Posterior cingulate gyrus (tissue), 11 donors: ENCODE measurements around the gene TAS2R20.
"Not testable (repeated sequence)": the region's sequence is repeated elsewhere in the genome, so short reads cannot be mapped to it uniquely, and the experiment has no call there.

Experiments used
- DNase-seq, 10 donors: peaks; one replicate each; pipeline versions ENCODE4 v3.0.0 to v3.0.0-alpha.2; 2020 to 2021; ENCODE audit warnings: mixed read lengths in 3 of 10
- intact Hi-C: fragments of 100-400 bp; cut with DNase I; formaldehyde crosslinking; loops from one replicate; pipeline ENCODE4 v1.15.1; 2023

The TAS2R20 gene, protein sequence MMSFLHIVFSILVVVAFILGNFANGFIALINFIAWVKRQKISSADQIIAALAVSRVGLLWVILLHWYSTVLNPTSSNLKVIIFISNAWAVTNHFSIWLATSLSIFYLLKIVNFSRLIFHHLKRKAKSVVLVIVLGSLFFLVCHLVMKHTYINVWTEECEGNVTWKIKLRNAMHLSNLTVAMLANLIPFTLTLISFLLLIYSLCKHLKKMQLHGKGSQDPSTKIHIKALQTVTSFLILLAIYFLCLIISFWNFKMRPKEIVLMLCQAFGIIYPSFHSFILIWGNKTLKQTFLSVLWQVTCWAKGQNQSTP

DNA sequence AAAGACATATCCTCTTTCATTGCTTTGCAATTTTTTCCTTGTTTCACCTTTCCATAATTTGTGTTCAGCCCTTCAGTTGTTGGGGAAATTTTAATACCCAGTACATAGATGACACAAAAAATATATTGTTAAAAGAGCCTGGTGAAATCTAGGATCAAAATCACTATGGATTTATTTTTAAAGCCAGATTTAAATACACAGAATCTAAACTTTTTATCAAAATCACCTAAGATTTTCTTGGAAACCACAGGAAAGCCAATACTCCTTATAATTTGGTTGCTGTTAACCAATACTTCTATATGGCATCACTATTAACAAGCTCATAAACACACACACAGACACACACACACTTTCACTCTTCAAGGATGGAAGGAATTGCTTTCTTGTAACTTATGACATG lies at the start of gene TAS2R20:
Gene TAS2R20 (minus strand): TSS at position 101 of the 400 bp plus-strand sequence. CDS start 429 bp downstream, outside the sequence.
- DNase-seq: no peak
- intact Hi-C loops: no loop called here

DNA sequence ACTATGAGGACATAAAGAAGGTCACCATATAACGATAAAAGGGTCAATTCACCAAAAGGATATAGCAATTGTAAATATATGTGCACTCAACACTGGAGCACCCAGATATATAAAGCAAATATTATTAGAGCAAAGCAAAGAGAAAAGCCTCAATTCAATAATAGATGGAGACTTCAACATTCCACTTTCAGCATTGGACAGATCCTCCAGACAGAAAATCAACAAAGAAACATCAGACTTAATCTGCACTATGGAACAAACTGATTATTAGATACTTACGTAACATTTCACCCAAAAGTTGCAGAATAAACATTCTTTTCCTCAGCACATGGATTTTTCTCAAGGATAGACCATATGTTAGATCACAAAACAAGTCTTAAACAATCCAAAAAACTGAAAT lies 43.3 kb upstream of the TAS2R20 start:
- DNase-seq, intact Hi-C loops: not testable (repeated sequence)

DNA sequence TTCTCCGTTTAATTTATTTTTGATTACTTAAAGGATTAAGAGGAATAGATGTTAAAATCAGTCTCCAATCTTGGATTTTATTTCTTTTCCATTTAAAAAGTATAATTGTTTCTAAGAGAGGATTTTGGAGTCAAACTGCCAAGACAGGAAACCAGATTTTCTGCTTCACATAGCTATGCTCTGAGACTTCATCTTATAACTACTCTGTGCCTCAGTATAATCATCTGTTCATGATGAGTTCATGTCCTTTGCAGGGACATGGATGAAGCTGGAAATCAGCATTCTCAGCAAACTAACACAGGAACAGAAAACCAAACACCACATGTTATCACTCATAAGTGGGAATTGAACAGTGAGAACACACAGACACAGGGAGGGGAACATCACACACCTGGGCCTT lies 42.1 kb upstream of the TAS2R20 start:
- no peak for DNase-seq
- intact Hi-C loops: no loop called here

DNA sequence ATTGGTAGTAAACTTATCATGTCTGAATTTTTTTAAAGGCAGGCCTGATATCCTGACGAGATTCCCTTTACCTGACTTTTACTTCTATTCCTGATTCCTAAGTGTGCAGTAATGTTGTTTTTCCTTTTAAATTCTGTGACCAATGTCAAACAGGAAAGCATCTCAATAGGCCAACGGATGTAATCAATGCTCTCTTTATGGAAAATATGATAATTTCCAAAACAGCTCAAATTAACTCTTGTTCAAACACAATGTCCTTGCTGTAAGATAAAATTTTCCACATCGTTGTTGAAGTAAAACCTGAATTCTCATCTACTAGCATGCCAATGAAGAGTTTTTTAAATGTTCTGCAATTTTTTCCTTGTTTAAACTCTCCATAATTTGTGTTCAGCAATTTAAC lies 41.1 kb upstream of the TAS2R20 start:
- intact Hi-C loops: loop anchor here (5.0 kb wide), 1 partner anchor 58 kb away; no protein-coding TSS in a partner anchor
- no peak for DNase-seq

DNA sequence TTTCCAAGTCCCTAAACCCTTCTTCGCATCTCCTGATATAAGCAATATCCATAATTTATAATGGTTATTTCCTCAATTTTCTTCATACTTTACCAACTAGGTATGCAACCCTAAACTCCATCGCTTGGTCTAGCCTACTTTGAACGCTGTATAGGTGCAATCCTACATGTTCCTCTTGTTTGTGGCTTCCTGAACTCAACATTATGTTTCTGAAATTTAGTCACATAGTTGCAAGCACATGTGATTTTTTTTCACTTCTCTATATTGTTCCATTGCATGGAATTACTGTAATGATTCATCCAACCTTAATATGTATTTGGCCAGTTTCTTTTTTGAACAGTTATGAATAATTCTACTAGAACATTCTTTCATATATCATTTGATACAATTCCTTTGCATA lies 35.9 kb upstream of the TAS2R20 start:
- DNase-seq, intact Hi-C loops: not testable (repeated sequence)

DNA sequence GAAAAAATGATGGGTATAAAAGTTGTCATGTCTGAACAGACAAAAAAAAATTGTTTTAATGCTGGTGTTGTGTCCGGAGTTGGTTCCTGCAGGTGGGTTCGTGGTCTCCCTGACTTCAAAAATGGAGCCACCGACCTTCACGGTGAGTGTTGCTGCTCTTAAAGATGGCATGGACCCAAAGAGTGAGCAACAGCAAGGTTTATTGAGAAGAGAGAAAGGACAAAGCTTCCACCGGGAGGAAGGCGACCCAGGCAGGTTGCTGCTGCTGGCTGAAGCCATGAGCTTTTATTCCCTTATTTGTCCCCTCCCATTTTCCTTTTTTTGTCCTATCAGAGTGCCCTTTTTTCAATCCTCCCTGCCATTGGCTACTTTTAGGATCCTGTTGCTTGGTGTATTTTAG lies 33.2 kb upstream of the TAS2R20 start, which contains the start of gene TAS2R31:
Gene TAS2R31 (minus strand): TSS at position 101 of the 400 bp plus-strand sequence. CDS start 72 bp downstream, at position 29.
- DNase-seq: no peak
- intact Hi-C loops: no loop called here

DNA sequence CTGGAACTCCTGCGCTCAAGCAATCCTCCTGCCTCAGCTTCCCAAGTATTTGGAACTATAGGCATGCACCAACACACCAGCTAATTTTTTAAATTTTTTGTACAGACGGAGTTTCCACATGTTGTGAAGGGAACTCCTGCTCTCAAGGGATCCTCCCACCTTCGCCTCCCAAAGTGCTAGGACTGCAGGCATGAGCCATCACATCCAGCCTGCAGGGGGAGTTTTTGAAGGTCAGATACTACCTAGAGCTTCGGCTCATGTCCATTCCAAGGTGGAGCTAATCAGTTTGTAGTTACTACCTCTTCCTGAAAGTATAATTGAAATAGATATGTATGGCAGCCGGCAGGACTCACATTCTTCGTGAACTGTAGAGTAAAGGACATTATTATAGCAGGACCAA lies 28.0 kb upstream of the TAS2R20 start:
- intact Hi-C loops: no loop called here
- DNase-seq: no peak

DNA sequence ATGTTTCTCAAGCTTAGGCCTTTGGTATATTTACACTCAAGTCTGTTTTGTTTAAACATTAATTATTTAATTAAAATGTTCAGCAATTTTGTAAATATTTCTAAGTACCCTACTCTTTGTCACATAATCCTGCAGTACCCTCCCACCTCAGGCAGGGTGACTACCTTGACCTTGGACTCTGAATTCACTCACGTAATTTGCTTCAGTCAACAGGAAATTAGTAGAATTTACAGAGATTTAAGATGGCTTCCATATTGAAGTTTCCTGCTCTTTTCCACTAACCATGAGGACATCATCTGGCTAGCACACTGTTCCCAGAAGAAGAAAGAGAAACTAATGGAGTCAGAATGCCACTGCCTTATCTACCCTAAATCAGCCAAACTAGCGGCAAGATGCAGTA lies 25.3 kb upstream of the TAS2R20 start:
- DNase-seq: no peak
- intact Hi-C loops: no loop called here

DNA sequence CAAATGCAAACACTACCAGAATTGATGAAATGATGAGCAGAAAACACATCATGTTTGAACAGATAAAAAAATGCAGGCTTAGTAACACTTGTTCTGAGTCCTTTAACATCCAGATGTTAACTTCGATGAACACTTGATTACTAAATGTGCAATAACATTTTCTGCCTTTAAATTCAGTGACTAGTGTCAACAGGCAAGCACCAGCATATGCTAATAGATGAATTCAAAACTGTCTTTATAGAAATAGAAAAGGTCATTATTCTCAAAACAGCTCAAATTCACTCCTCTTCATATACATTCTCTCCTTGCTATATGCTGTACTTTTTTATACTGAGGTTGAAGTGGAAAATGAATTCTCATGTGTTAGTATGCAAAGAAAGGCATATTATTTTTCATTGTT lies 24.4 kb upstream of the TAS2R20 start, which contains the start of gene TAS2R19:
Gene TAS2R19 (minus strand): TSS at position 101 of the 400 bp plus-strand sequence. CDS start 49 bp downstream, at position 52.
- no peak for DNase-seq
- intact Hi-C loops: no loop called here

DNA sequence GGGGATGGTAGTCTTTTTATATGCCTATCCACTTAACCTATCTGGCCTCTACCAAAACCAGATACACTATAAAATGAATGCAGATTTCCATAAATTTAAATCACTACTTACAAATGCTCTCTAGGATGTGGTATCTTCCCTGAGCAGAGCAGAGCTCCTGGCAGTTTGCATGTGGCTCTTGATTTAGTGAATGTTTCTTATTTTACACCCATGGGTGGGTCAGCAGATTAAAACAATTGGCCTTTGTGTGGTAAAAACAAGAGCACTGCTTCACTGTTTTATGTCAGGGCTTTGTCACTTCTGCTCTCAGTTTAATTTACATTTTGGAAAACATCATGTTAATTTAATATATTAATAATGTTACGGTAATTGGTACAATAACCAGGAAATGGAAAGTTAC lies 18.8 kb upstream of the TAS2R20 start:
- intact Hi-C loops: no loop called here
- no peak for DNase-seq

DNA sequence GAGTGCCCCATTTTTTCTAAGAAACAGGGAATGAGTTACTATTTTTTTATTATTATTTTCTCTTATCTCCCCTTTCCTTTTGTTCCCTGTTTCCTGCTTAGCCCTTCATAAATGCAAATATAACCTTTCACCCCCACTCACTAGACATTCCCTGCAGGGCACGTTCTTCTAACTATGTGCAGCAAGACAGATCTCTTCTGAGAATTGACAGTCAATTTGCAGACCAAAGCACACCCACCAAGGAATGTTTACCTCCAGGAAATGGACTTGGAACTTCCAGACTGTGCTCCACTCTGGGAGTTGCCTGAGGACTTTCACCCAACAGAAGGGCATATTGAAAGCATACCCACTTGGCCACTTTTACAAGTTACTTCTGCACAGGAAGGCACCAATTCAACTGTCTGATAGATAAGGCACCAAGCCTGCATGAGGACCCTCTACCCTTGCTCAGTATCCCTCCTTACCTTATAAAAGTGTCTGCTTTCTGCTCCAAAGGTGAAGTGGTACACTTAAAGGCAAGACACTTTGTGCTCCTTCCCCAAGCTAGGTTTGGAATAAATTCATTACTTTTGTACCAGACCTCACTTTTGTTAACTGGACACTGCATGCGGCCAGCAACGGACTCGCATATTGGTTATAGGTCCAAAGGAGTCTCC lies 17.8 kb upstream of the TAS2R20 start:
- intact Hi-C loops: no loop called here
- DNase-seq: no peak

DNA sequence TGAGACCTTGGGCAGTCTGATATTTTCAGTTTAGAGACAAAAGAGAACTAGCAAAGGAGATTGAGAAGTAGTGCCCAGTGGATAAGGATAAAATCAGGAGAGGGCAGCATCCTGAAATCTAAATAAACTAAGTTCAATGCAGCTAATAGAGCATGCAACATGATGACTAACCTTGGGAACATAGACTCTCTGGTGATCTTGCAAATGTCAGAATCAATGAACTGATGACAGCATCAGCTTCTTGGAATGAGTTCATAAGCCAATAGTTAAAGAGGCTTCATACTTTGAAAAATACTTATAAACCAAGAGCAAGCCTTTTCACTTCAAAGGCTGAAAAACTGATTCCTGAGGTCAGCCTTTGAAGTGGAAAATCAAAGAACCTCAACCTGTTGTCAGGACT lies 16.1 kb upstream of the TAS2R20 start:
- no peak for DNase-seq
- intact Hi-C loops: no loop called here

DNA sequence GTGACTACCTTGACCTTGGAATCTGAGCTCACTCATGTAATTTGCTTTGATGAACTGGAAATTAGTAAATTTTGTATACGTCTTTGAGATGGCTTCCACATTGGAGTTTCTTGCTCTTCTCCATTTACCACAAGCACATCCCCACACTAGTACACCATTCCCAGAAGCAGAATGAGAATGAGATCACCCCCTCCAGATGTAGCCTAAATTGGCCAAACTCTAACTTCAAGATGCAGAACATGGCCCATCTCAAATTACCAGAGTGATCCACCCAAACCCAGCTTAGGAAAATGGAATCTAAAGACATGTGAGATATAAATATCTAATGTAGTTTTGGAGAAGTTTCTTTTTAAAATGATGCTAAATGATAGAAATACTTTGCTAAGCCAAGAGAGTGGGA lies 9.5 kb upstream of the TAS2R20 start:
- DNase-seq: no peak
- intact Hi-C loops: no loop called here

DNA sequence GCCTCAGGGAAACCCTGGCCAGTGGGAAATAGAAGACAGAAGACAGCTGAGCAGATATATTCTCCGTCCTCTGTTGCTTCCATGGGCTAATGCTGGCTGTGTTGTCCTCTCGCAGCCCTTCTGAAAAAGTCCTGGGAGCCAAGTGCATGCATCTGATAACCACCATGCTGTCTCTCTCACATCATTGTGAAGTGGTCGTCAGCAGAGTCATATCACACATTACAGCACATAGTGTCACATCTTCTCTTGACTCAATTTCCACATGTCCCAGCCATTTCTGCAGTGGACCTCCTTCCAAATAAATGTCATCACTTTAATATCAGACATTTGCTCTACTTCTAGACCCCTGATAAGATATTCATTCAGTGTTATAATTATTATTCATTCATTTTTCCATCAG lies 3.8 kb downstream of the TAS2R20 start:
- intact Hi-C loops: no loop called here
- DNase-seq: no peak

DNA sequence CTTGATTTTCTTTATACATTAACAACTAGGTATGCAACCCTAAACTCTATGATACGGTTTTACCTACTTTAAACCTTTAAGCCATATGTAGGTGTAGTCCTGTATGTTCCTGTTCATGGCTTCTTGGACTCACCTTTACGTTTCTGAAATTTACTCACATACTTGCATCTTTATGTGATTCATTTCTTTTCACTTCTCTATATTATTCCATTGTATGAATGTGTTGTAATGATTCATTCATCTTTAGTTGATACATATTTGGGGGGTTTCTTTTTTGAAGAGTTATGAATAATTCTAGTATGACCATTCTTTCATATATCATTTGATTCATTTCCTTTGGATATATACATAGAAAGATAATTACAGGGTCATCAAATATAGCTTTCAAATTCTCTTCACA lies 9.0 kb downstream of the TAS2R20 start:
- no peak for DNase-seq

DNA sequence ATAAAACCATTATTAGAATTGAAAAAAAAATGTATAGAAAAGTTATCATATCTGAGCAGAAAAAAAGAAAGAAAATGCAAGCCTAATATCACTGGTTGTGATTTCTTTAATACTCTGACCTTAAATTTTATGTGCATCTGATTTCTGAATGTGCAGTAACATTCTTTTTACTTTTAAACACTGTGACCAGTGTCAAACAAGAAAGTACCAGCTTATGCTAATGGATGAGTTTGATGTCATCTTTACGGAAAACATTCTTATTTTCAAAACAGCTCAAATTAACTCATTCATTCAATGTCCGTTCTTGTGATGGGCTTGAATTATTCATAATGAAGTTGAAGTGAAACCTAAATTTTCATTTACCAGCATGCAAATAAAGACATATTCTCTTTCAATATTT lies 11.3 kb downstream of the TAS2R20 start, which contains the start of gene TAS2R50:
Gene TAS2R50 (minus strand): TSS at position 101 of the 400 bp plus-strand sequence. CDS start 52 bp downstream, at position 49.
- DNase-seq: no peak
- intact Hi-C loops: no loop called here

More for the DNA sequence above, 9.0 kb downstream of the TAS2R20 start:
- intact Hi-C loops: no loop called here

DNA sequence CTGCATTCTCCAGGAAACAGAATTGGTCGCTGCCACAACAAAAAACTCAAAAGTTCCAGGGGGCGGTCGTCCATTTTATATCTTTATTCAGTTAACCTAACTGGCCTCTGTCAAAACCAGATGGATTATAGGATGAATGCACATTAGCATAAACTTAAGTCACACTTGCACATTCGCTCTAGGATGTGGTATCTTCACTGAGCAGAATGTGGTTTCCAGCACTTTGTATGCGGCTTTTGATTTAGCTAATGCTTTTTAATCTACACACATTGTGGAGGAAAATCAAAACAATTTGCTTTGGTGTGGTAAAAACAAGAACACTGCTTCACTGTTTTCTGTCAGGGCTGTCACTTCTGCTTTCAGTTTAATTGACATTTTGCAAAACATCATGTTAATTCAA lies 15.9 kb downstream of the TAS2R20 start:
- intact Hi-C loops: no loop called here
- DNase-seq: no peak

DNA sequence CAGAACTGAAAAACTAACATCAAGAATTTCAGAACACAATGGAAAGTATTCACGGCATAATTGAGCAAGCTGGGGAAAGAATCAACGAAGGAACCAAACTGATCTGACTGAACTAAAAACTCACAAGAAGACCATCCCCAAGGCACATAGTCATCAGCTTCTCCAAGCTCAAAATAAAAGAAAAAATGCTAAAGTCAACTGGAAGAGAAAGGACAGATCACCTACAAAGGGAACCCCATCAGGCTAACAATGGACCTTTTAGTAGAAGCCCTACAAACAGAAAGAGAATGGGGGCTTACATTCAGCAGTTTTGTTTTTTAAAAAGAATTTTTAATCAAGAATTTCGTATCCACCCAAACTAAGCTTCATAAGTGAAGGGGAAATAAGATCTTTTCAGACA lies 23.1 kb downstream of the TAS2R20 start:
- no peak for DNase-seq
- intact Hi-C loops: no loop called here

DNA sequence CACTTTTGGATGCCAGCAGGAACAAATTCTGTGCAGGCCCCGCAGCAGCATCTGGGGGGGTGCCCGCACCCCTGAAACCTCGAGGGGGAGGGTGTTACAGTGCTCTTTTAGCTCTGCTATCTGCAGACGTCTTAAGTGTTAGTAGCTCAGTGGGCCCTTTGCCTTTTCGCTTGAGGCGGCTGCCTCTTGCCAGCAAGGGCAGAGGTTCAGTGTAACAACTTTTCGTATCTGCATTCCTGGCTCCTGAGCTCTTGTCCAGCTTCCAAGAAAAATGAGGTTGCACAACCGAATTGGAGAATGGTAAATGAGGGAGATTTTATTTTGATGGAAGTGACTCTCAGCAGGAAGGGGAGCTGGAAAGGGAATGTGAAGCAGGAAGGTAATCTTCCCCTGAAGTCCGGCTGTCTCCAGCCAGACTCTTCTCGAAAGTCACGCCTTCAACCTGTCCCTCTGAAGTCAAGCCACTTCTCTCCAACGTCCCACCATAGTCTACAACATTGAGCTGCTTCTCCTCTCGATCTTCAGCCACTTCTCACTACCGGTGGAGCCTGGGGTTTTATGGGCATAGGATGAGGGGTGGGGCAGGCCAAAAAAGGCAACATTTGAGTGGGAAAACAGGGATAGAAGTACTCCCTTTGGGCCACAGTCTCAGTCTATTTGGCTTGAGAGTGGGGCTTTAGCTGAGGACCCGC lies 29.2 kb downstream of the TAS2R20 start:
- no peak for DNase-seq
- intact Hi-C loops: no loop called here

DNA sequence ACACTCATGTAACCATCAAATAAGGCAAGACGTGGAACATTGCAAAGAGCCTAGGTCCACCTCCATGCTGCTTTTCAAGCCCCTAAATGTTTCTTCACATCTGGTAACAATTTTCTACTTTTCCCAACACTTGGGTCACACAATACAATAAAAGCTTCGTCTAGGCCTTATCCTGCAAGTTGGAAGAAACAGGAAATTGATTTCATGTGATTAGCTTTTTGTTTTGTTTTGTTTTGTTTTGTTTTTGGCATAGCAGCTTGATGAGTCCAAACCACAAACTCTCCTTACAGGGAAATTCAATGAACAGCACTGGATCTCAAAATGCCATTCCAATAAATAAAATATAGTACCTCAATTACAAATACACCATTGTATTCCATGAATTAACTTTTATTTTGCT lies 30.7 kb downstream of the TAS2R20 start:
- intact Hi-C loops: no loop called here
- no peak for DNase-seq

DNA sequence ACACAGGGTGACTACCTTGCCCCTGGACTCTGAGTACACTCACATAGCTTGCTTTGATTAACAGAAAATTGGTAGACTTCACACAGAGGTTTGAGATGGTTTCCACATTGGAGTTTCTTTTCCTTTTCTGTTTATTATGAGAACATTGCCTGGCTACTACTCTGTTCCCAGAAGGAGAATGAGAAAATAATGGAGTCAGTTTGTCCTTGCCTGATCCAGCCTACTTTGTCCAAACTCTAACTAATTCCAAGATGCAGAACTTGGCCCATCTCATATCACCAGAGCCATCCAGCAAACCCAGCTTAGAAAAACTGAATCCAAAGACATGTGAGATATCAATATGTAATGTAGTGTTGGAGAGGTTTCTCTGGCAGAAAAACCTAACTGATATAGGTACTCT lies 31.8 kb downstream of the TAS2R20 start:
- intact Hi-C loops: no loop called here
- no peak for DNase-seq
